AG08396 (cell line): ENCODE data around the gene PTPRN2.
"Not testable (repeated sequence)": the region's sequence is repeated elsewhere in the genome, so short reads cannot be mapped to it uniquely, and the experiment has no call there.

Source experiments
- DNase-seq: peaks from one replicate; pipeline ENCODE4 v3.0.0; 2012; ENCODE audit warnings: low spot score, mixed read lengths

The PTPRN2 gene

DNA sequence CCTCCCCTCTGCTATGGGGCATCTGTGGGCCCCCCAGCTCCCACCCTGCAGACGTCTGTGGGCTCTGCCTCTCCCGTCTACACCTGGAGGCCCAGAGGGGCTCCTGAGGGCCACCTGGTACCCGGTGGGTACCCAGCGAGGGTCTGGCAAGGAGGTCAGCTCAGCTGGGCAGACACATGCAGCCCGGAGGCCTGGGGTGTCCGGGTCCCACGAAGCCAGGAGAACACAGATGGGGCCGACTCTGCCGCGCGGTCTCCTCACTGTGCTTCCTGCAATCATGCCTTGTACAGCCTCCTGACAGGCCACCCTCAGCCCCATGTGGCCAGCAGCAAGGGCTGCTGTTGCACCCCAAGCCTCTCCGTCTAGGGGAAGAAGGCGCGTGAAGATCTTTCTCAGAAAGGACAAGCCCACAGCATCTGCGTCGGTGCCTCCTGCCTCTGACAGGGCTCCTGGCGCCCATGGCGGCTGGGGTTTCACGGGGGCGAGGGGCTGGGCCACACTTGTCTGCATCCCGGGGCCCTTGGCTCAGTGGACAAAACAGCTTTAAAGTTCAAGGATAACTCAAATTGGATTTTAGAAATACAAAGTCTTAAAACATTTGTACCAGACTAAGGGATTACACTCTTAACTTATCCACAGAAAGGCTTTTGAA, 859.5 kb downstream of the PTPRN2 start:
- no peak for DNase-seq

DNA sequence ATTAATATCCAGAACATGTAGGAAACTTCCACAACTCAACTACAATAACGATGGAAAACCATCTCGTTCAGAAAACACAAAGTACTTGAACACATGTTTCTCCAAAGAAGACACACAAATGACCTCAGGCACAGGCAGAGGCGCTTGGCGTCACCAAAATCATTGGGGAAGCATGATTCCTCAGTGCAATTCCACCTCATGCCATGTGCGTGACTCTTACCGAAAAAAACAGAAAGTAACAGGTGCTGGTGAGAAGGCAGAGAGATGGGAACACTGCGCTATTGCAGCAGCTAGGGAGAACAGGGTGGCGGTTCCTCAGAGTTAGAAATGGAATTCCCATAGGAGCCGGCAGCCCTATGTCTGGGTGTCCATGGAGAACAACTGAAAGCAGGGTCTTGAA, 860.9 kb downstream of the PTPRN2 start:
- no peak for DNase-seq

DNA sequence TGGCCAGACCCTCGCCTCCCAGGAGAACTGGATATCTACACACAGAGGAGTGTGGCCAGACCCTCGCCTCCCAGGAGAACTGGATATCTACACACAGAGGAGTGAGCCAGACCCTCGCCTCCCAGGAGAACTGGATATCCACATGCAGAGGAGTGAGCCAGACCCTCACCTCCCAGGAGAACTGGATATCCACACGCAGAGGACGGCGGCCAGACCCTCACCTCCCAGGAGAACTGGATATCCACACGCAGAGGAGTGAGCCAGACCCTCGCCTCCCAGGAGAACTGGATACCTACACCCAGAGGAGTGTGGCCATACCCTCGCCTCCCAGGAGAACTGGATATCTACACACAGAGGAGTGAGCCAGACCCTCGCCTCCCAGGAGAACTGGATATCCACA, 862.3 kb downstream of the PTPRN2 start:
- not testable (repeated sequence) for DNase-seq

GRCh38 chr7:157723205-157723604, 864.4 kb downstream of the PTPRN2 start:
- no peak for DNase-seq

DNA sequence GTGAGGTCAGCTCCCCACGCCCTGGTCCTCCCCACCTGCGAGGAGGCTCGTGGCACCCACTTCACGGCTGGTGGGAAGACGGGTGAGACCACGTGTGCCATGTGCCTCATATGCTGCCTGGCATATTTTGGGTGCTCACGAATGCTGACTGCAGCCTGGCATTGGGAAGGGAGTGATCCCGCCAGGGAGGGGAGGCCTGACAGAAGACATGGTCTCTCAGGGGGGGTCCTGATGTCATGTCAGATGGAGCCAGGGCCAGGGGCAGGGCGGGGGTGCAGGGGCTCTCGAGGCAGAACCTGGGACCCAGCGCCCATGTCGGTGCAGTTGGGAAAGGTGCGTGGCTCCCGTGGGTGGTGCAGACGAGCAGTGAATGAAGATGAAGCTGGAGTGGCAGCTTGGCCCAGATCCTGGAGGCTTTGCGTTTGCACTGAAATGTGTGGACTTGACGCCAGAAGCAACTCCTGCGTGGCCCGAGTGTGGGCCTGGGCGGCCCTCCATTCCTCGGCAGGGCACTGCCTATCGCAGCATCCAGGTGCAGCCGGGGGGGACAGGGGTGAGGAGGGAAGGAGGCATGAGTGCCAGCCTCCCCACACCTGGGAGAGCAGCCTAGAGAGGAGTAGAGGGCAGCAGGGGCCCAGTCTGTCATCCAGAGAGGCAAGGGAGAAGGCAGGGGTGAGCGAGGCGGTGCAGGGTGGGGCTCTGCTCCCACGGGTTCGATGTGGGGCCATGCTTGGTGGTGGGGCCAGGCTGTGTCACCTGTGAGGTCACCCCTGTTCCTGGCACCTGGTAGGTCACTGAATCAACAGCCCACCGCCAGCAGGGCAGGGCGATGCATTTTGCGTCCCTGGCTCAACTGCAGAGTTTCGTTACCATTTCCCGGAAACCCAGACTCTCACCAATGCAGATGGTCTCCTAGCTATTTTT, 865.2 kb downstream of the PTPRN2 start:
- no peak for DNase-seq

DNA sequence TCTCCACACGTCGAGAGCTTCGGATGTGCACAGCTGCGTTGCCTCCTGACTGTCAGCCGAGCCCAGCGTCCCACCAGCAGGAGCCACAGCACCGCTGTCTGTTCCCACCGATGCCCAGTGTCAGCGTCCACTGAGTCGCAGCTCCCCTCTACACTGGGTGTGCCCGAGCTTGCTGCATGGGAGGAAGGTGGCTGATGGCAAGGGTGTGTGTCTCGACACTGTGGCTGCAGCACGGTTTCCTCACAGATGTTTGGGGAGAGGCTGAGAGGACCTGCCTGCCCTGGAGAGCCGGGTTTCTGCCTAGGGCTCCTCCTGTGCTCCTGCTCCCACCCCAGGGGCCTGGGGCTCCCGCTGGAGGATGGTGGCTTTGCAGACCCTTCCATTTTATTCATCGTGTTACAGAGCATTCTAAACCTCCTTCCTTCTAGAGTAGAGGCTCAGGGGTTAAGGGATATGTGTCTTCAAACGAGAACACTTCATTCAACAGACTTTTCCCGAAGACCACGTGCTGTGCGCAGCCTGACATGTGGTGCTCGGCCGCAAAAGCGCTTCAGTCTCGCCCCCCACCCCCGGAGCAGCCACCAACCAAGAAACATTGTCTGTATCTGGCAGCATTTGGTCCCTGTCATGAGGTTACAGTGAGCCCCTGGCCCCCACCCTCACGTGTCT, 866.0 kb downstream of the PTPRN2 start:
- DNase-seq = no peak

GRCh38 chr7:157719705-157720655, 867.6 kb downstream of the PTPRN2 start:
- no peak for DNase-seq

- DNase-seq = no peak
Observed at GRCh38 chr7:157719008-157719682, 868.5 kb downstream of the PTPRN2 start.

- no peak for DNase-seq
Observed at GRCh38 chr7:157718303-157719007, 869.2 kb downstream of the PTPRN2 start.

- DNase-seq = no peak
Observed at GRCh38 chr7:157717211-157718174, 870.1 kb downstream of the PTPRN2 start.

GRCh38 chr7:157715938-157716280, 871.7 kb downstream of the PTPRN2 start:
- no peak for DNase-seq

DNA sequence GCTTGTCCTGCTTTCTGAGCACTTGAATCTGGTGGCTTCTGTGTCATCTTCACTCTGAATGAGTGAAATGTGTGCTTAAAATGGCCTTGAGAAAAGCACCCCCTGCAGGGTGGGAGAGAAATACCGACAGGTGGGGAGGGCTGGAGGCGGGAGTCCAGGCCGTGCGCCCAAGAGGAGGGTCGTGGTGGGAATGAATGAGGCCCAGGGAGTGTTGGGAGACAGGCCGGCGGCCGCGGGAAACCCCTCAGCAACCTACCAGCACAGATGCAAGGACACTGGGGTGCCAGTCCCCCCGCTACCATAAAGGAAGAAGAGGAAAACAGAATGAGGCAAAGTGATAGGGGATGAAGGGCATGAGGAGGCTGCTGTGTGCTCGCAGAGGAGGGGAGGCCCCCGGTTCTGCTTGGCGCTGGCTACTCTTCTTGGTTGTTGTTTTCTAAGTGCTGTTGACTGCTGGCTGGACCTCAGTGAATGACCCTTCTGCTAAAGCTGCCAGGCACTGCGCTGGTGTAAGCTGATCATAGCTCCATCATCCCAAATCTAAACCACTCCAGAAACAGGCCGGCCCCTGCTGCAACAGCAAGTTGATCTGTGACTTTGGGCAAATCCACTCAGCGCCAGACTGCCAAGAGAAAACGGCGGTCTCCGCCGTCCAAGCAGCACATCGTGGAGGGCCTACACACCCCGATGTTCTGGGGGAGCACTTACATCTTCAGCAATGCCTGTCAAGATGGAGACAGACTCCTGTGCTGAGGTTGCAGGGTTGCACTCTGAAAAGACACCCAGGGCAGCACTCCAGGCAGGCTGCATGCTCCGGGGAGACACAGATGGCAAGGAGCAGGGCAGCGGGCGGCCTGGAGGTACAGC, 872.3 kb downstream of the PTPRN2 start:
- no peak for DNase-seq

GRCh38 chr7:157714166-157715070, 873.2 kb downstream of the PTPRN2 start:
- DNase-seq = no peak

GRCh38 chr7:157713591-157713990, 874.0 kb downstream of the PTPRN2 start:
- no peak for DNase-seq

DNA sequence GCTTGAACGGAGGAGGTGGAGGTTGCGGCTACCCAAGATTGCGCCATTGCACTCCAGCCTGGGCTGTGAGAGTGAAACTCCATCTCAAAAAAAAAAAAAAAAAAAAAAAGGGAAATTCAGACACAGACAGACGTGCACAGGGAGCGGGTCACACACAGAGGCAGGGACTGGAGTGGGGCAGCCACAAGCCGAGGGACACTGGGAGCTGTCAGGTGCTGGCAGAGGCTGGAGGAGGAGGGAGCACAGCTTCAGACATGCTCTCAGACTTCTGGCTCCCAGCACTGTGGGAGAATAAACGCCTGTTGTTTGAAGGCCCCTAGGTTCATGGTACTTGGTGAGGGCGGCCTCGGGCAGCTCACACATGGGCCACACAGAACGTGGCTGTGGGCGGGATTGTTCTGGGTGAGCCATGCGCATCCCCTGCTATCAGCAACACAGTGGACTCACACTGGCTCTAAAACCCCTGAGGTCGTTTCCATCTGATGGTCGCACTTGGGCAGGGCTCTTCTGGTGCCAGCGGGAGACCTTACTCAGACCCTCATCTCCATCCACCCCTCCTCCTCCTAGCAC, 874.9 kb downstream of the PTPRN2 start:
- no peak for DNase-seq

GRCh38 chr7:157711353-157711888, 876.2 kb downstream of the PTPRN2 start:
- DNase-seq = no peak

- no peak for DNase-seq
Observed at GRCh38 chr7:157710396-157710795, 877.2 kb downstream of the PTPRN2 start.
